Large intestine (tissue), 3 donors: ENCODE measurements around the gene FADS6. TPM values are rescaled to one million over a fixed set of nuclear protein-coding genes. Genes with fewer than 3 reads are reported as not detected.

Experiments
- DNase-seq, 2 donors: peaks; one replicate each; pipeline versions ENCODE4 v3.0.0 to v3.0.0-alpha.2; 2013
- H3K27ac ChIP-seq: one replicate; pipeline ENCODE4 v1.5.1; 2013; ENCODE audit warnings: low read length
- H3K27me3 ChIP-seq: 2 replicates; pipeline ENCODE4 v1.6.1; 2013; ENCODE audit warnings: low read length; ENCODE audit not compliant: control insufficient read depth, insufficient read depth
- H3K36me3 ChIP-seq: 2 replicates; pipeline ENCODE4 v1.6.1; 2013; ENCODE audit warnings: low read length; ENCODE audit not compliant: control insufficient read depth, insufficient read depth
- H3K4me1 ChIP-seq: one replicate; pipeline ENCODE4 v1.6.1; 2013; ENCODE audit warnings: low read length; ENCODE audit not compliant: control insufficient read depth, insufficient read depth
- H3K4me3 ChIP-seq: one replicate; pipeline ENCODE4 v1.5.1; 2013; ENCODE audit warnings: low read length
- H3K9me3 ChIP-seq: one replicate; pipeline ENCODE4 v1.6.1; 2013; ENCODE audit warnings: mild to moderate bottlenecking, low read depth, low read length, moderate library complexity; ENCODE audit not compliant: control insufficient read depth
- WGBS: methylation state at CpG from one replicate; pipeline ENCODE4 v1.1.5; 2013; ENCODE audit warnings: low lambda C conversion rate; ENCODE audit not compliant: insufficient coverage; 5-methylcytosine and 5-hydroxymethylcytosine counted together
- polyA plus RNA-seq: library from polyadenylated mRNA; unstranded; fragments of 120-200 nt; gene quantifications from one replicate; pipeline ENCODE4 v1.2.1, GENCODE V29; 2013

FADS6 gene
- polyA plus RNA-seq, 1 donor: 14.5 TPM

DNA sequence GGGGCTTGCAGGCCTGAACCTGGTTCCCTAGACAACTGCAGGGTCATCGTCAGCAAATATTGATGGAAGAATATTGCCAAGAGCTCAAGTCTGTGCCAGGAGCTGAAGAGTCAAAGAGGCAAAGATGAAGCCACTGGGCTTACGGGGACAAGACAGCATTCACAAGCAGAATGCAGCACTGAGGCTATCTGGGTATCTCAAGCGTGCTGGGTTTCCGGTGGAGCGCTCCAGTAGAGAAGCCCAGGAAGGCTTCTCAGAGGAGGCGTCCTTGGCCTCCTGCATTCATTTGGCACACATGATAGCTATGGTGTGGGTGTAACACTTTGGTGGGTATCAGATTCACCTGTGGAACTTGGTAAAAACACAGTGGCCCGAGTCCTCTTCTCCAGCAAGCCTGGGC, 2.9 kb downstream of the FADS6 start:
- Histone ChIP-seq H3K27me3 (peaks cover 40% of the 10 kb centered on the region), H3K27ac (no peak overlapping the region), H3K4me3 (no peak overlapping the region), H3K9me3 (no peaks in the 10 kb centered on the region), H3K36me3 (no peaks in the 10 kb centered on the region), H3K4me1 (peaks cover 13% of the 10 kb centered on the region)
- WGBS: no CpG with 5 or more reads among the region's 7 CpGs
- no peak for DNase-seq

DNA sequence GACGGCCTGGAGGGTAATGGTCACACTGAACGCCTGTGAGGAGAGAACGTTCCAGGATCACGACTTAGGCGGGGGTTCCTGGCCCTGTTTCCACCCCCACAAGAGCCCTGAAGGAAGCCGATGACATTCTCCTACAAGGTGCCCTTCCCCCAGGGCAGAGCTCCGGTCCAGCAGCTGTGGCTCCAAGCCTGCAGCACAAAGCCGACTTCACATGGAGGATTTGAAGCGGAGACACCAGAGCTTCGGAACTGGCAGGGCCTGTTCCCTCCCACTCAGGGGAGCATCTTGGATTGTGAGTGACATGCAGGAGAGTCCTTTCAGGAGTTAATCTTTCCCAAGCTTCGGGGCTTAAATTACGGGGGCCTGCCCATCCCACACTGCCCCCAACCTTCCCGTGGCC, 5.0 kb downstream of the FADS6 start:
- Histone ChIP-seq H3K4me3 (no peak overlapping the region), H3K9me3 (no peaks in the 10 kb centered on the region), H3K27ac (no peak overlapping the region), H3K27me3 (peaks cover 25% of the 10 kb centered on the region), H3K4me1 (peaks cover 6% of the 10 kb centered on the region), H3K36me3 (no peaks in the 10 kb centered on the region)
- no CpG with 5 or more reads among the region's 13 CpGs for WGBS
- no peak for DNase-seq

GRCh38 chr17:74883241-74883745, 10.1 kb downstream of the FADS6 start:
- no peak overlapping the region for H3K27ac ChIP-seq
- no peak for DNase-seq
- no CpG with 5 or more reads among the region's 15 CpGs for WGBS
- no peaks in the 10 kb centered on the region for H3K27me3 ChIP-seq
- no peaks in the 10 kb centered on the region for H3K36me3 ChIP-seq
- H3K9me3 ChIP-seq: no peaks in the 10 kb centered on the region
- H3K4me1 ChIP-seq: peaks cover 5% of the 10 kb centered on the region
- H3K4me3 ChIP-seq: no peak overlapping the region

DNA sequence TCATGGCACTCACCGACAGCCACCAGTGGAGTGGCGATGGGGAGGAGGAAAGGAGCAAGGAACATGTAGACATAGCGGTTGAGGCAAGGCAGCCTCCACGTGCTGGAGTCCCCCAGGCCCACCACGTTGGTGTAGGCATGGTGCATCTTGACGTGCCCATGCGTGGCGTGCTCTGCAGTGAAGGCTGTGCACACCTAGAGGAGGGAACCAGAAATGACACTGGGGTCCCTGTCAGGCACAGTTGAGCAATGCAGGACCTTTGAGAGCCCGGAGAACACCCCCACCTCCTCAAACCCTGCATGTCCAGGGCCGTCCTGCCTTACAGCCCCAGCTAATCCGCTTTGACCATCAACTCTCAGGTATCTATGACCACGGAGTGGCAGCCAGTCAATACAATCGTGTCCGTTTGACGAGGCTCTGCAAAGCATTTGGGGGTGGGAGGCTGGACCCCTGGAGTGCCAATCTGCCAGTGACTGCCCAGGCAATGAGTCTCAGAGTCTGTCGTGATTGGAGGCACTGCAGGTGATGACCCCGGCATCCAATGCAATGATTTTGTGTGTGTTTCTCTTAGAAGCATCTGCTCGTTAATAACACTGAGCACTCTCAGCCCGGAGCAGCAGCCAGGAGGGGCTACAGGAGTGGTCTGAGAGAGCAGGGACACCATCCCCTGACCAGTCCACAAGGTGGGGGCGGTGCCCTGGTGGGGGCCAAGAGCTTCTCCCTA, 10.8 kb downstream of the FADS6 start:
- no CpG with 5 or more reads among the region's 20 CpGs for whole genome bisulfite sequencing
- H3K4me1 ChIP-seq: peaks cover 11% of the 10 kb centered on the region
- H3K4me3 ChIP-seq: no peak overlapping the region
- no peak overlapping the region for H3K27ac ChIP-seq
- H3K9me3 ChIP-seq: no peaks in the 10 kb centered on the region
- H3K27me3 ChIP-seq: no peaks in the 10 kb centered on the region
- H3K36me3 ChIP-seq: no peaks in the 10 kb centered on the region
- no peak for DNase-seq

DNA sequence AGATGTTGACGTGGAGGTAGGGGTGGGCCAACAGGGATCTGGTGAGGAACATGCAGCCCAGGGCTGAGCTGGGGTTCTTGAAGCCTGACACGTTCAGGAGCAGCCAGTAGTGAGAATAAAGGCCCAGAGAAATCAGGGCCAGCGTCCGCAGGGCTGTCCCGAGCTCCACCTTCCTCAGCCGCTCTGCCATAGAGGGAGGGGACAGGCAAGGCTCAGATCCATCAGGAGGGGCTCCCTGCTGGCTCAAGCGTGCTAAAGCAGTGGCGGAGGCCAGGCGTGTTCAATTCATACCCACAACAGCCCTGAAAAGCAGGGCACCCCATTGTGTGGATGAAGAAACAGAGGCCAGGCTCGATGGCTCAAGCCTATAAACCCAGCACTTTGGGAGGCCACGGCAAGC, 12.4 kb downstream of the FADS6 start:
- H3K4me3 ChIP-seq: no peak overlapping the region
- peaks cover 12% of the 10 kb centered on the region for H3K4me1 ChIP-seq
- DNase-seq: no peak
- no peaks in the 10 kb centered on the region for H3K36me3 ChIP-seq
- H3K27ac ChIP-seq: no peak overlapping the region
- WGBS: no CpG with 5 or more reads among the region's 11 CpGs
- H3K27me3 ChIP-seq: no peaks in the 10 kb centered on the region
- H3K9me3 ChIP-seq: no peaks in the 10 kb centered on the region

DNA sequence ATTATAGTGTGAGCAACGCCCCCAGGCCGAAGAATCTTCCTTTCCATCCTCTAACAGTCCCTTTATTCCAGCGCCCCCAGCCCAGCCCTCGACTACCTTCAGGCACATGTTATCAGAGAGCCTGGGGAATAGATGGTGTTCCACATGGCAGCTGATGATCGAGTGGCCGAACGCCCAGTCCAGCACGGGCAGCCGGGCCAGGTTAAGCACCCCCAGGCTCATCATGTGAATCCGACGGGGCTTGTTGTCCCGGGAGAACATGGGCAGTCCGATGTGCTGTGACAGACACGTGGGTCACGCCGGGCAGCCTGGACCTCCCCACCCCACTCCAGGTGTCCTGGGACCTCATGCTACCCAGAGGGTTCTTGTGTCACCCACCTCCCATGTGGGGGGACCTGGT, 14.1 kb downstream of the FADS6 start:
- no peak overlapping the region for H3K27ac ChIP-seq
- no peaks in the 10 kb centered on the region for H3K36me3 ChIP-seq
- H3K4me1 ChIP-seq: peaks cover 12% of the 10 kb centered on the region
- DNase-seq: no peak
- H3K4me3 ChIP-seq: no peak overlapping the region
- no CpG with 5 or more reads among the region's 16 CpGs for WGBS
- no peaks in the 10 kb centered on the region for H3K9me3 ChIP-seq
- no peaks in the 10 kb centered on the region for H3K27me3 ChIP-seq

DNA sequence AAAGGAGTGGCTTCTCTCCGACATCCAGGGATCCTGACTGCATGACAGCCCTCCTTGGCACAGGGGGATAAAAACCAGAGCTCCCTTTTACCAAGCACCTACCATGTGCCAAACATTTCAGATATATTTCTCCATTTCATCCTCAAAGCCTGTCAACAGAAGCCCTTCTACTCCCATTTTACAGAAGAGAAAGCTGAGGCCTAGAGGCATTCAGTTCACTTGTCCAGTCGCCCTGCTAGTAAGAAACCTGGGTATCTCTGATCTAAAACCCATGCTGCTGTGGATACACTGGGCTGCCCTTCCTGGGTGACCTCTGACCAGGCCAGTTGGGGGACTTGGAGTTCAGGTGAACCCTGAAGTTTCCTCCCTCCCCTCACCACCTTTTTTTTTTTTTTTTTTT, 14.8 kb downstream of the FADS6 start:
- whole genome bisulfite sequencing: no CpG with 5 or more reads among the region's 2 CpGs
- no peaks in the 10 kb centered on the region for H3K36me3 ChIP-seq
- no peak overlapping the region for H3K27ac ChIP-seq
- H3K4me3 ChIP-seq: no peak overlapping the region
- no peaks in the 10 kb centered on the region for H3K9me3 ChIP-seq
- H3K27me3 ChIP-seq: no peaks in the 10 kb centered on the region
- DNase-seq: no peak
- H3K4me1 ChIP-seq: peaks cover 15% of the 10 kb centered on the region

GRCh38 chr17:74877592-74878548, 15.6 kb downstream of the FADS6 start:
- H3K4me3 ChIP-seq: no peak overlapping the region
- H3K9me3 ChIP-seq: no peaks in the 10 kb centered on the region
- H3K27ac ChIP-seq: no peak overlapping the region
- H3K4me1 ChIP-seq: peaks cover 15% of the 10 kb centered on the region
- DNase-seq: peak; percentile 85 to 89
- no peaks in the 10 kb centered on the region for H3K27me3 ChIP-seq
- no peaks in the 10 kb centered on the region for H3K36me3 ChIP-seq
- WGBS: no CpG with 5 or more reads among the region's 19 CpGs

GRCh38 chr17:74875977-74876593, 17.3 kb downstream of the FADS6 start:
- WGBS: no CpG with 5 or more reads among the region's 6 CpGs
- no peak overlapping the region for H3K27ac ChIP-seq

More at GRCh38 chr17:74875977-74876593, 17.3 kb downstream of the FADS6 start:
- Histone ChIP-seq H3K36me3 (no peaks in the 10 kb centered on the region), H3K9me3 (no peaks in the 10 kb centered on the region), H3K4me3 (no peak overlapping the region), H3K4me1 (peaks cover 21% of the 10 kb centered on the region), H3K27me3 (no peaks in the 10 kb centered on the region)
- no peak for DNase-seq
